HFFc6 (cell line): ENCODE results near the gene SDF4. TPM values are rescaled to one million over a fixed set of nuclear protein-coding genes. Genes with fewer than 3 reads are reported as not detected.

Experiments used
- DNase-seq: peaks from one replicate; pipeline ENCODE4 v3.0.0-alpha.2; 2018
- H3K27ac Mint-ChIP-seq: 2 replicates; pipeline ENCODE4 v1.8.0; 2020; ENCODE audit warnings: mild to moderate bottlenecking, mixed read lengths
- H3K27me3 Mint-ChIP-seq: 2 replicates; pipeline ENCODE4 v1.8.0; 2021; ENCODE audit warnings: mild to moderate bottlenecking, moderate library complexity, mixed read lengths; ENCODE audit not compliant: insufficient read depth
- H3K36me3 Mint-ChIP-seq: 2 replicates; pipeline ENCODE4 v1.8.0; 2021; ENCODE audit warnings: low read depth, mixed read lengths
- H3K4me1 Mint-ChIP-seq: 2 replicates; pipeline ENCODE4 v1.8.0; 2020; ENCODE audit warnings: low read depth, mixed read lengths
- H3K4me3 Mint-ChIP-seq: 2 replicates; pipeline ENCODE4 v1.8.0; 2020; ENCODE audit warnings: mild to moderate bottlenecking, moderate library complexity, mixed read lengths
- H3K9me3 Mint-ChIP-seq: 2 replicates; pipeline ENCODE4 v1.8.0; 2020; ENCODE audit warnings: mild to moderate bottlenecking, mixed read lengths
- total RNA-seq, 6 experiments: library from RNA; stranded (reverse); fragmentation: NEBNext Ultra II Directional; extraction: Animal tissue kit (Norgen Biotek cat#: 25700); gene quantifications; 2 replicates in 1 of 6; 3 replicates in 5 of 6; pipeline ENCODE4 v1.2.3, GENCODE V29; 2021
- TF ChIP-seq, protein P1 (sequence below): fragments of 200-600 bp; sonication (generic); IDR thresholded peaks from 2 replicates; pipeline ENCODE4 v1.5.0; 2021; ENCODE audit warnings: antibody characterized with exemption, mild to moderate bottlenecking

Gene SDF4
- total RNA-seq, 6 experiments from 2014 or later, result 182 to 231 (median 196) TPM

GRCh38 chr1:1194723-1195122 is 37.1 kb downstream of the SDF4 start:
- peaks cover 20% of the 10 kb centered on the region for H3K27me3 Mint-ChIP-seq
- H3K27ac Mint-ChIP-seq, result no peak overlapping the region
- H3K4me1 Mint-ChIP-seq, result no peaks in the 10 kb centered on the region
- peaks cover 14% of the 10 kb centered on the region; the same call in 1 of the 2 replicates for H3K36me3 Mint-ChIP-seq
- TF ChIP-seq, protein P1, sequence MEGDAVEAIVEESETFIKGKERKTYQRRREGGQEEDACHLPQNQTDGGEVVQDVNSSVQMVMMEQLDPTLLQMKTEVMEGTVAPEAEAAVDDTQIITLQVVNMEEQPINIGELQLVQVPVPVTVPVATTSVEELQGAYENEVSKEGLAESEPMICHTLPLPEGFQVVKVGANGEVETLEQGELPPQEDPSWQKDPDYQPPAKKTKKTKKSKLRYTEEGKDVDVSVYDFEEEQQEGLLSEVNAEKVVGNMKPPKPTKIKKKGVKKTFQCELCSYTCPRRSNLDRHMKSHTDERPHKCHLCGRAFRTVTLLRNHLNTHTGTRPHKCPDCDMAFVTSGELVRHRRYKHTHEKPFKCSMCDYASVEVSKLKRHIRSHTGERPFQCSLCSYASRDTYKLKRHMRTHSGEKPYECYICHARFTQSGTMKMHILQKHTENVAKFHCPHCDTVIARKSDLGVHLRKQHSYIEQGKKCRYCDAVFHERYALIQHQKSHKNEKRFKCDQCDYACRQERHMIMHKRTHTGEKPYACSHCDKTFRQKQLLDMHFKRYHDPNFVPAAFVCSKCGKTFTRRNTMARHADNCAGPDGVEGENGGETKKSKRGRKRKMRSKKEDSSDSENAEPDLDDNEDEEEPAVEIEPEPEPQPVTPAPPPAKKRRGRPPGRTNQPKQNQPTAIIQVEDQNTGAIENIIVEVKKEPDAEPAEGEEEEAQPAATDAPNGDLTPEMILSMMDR, result no peak
- no peak overlapping the region for H3K4me3 Mint-ChIP-seq
- peaks cover 20% of the 10 kb centered on the region for H3K9me3 Mint-ChIP-seq
- no peak for DNase-seq

GRCh38 chr1:1191734-1192133 is 40.1 kb downstream of the SDF4 start:
- H3K27me3 Mint-ChIP-seq, result peaks cover 23% of the 10 kb centered on the region
- TF ChIP-seq, protein P1, result no peak
- H3K4me1 Mint-ChIP-seq, result peaks cover 4% of the 10 kb centered on the region; the same call in 1 of the 2 replicates
- peaks cover 20% of the 10 kb centered on the region for H3K9me3 Mint-ChIP-seq
- no peak overlapping the region for H3K27ac Mint-ChIP-seq
- DNase-seq, result no peak
- no peak overlapping the region for H3K4me3 Mint-ChIP-seq
- peaks cover 14% of the 10 kb centered on the region; the same call in 1 of the 2 replicates for H3K36me3 Mint-ChIP-seq

- no peak for DNase-seq
- peaks cover 19% of the 10 kb centered on the region for H3K27me3 Mint-ChIP-seq
- H3K4me3 Mint-ChIP-seq, result no peak overlapping the region
- no peak overlapping the region for H3K27ac Mint-ChIP-seq
- TF ChIP-seq, protein P1, result no peak
- peaks cover 4% of the 10 kb centered on the region; the same call in 1 of the 2 replicates for H3K4me1 Mint-ChIP-seq
- H3K36me3 Mint-ChIP-seq, result 0 out of 2 replicates have a peak, but pooled peaks cover under 1% of the 10 kb centered on the region
- H3K9me3 Mint-ChIP-seq, result peaks cover 6% of the 10 kb centered on the region
Observed at GRCh38 chr1:1189111-1189510, 42.7 kb downstream of the SDF4 start.

GRCh38 chr1:1187938-1188337 is 43.9 kb downstream of the SDF4 start:
- Mint-ChIP-seq H3K9me3 (peaks cover 6% of the 10 kb centered on the region; the same call in 1 of the 2 replicates), H3K4me1 (peaks cover 4% of the 10 kb centered on the region; the same call in 1 of the 2 replicates), H3K36me3 (no peaks in the 10 kb centered on the region), H3K4me3 (no peak overlapping the region), H3K27me3 (peaks cover 23% of the 10 kb centered on the region), H3K27ac (no peak overlapping the region)
- TF ChIP-seq, protein P1, result no peak
- DNase-seq, result peak; percentile 9

- no peaks in the 10 kb centered on the region for H3K9me3 Mint-ChIP-seq
- no peak overlapping the region for H3K27ac Mint-ChIP-seq
- peaks cover 11% of the 10 kb centered on the region for H3K27me3 Mint-ChIP-seq
- peaks cover 4% of the 10 kb centered on the region; the same call in 1 of the 2 replicates for H3K4me1 Mint-ChIP-seq
- TF ChIP-seq, protein P1, result no peak
- DNase-seq, result no peak
- no peaks in the 10 kb centered on the region for H3K36me3 Mint-ChIP-seq
- no peak overlapping the region for H3K4me3 Mint-ChIP-seq
Observed at GRCh38 chr1:1185101-1185765, 46.6 kb downstream of the SDF4 start.
